RWPE1 (cell line): Measurements from ENCODE around the gene NET1.
"Not testable (repeated sequence)": the region's sequence is repeated elsewhere in the genome, so short reads cannot be mapped to it uniquely, and the experiment has no call there.

Source experiments
- CTCF ChIA-PET: fragments of 350-600 bp; sonication (Branson Sonifier 250); formaldehyde crosslinking; extraction: SDS; loops from one replicate; lab custom pipeline; 2021; lab: Yijun Ruan, JAX
- POLR2A ChIA-PET: fragments of 400-600 bp; formaldehyde crosslinking; extraction: SDS; loops from one replicate; lab custom pipeline; 2020; ENCODE audit warnings: antibody characterized with exemption; ENCODE audit not compliant: low non-redundant PET; lab: Yijun Ruan, JAX
- DNase-seq: peaks from one replicate; pipeline ENCODE4 v3.0.0; 2012; ENCODE audit warnings: low spot score
- H3K27ac ChIP-seq: fragments of 450-650 bp; 2 replicates; pipeline ENCODE4 v1.5.1; 2017
- TF ChIP-seq, protein P1 (sequence below): fragments of 450-650 bp; conservative IDR thresholded peaks from 2 replicates; pipeline ENCODE4 v1.5.1; 2017; ENCODE audit warnings: low read depth, mild to moderate bottlenecking

Gene NET1

DNA sequence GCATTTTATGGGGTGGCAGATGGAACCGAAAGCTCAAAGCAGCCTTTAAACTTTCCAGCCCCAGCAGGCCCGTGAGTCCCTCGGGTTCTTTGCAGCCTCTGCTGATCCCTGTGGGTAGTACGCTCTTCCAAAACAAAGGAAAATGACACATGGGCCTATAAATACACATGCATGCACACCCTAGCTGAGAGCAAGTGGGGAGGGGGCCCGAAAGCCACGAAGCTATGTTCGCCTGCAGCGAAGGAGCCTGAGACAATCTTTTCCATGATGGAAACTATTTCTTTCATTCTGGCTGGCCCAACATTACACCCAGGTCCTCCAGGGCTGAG, 54.8 kb downstream of the NET1 start:
- H3K27ac ChIP-seq, result peak overlapping the region; percentile 95
- CTCF ChIA-PET, result interaction anchor here (0.6 to 0.9 kb wide), 5 partner anchors 78 to 617 kb away, joined by 3 to 4 read pairs (median 3); no protein-coding TSS in a partner anchor
- TF ChIP-seq, protein P1, sequence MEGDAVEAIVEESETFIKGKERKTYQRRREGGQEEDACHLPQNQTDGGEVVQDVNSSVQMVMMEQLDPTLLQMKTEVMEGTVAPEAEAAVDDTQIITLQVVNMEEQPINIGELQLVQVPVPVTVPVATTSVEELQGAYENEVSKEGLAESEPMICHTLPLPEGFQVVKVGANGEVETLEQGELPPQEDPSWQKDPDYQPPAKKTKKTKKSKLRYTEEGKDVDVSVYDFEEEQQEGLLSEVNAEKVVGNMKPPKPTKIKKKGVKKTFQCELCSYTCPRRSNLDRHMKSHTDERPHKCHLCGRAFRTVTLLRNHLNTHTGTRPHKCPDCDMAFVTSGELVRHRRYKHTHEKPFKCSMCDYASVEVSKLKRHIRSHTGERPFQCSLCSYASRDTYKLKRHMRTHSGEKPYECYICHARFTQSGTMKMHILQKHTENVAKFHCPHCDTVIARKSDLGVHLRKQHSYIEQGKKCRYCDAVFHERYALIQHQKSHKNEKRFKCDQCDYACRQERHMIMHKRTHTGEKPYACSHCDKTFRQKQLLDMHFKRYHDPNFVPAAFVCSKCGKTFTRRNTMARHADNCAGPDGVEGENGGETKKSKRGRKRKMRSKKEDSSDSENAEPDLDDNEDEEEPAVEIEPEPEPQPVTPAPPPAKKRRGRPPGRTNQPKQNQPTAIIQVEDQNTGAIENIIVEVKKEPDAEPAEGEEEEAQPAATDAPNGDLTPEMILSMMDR, result no peak
- POLR2A ChIA-PET, result no interaction called here
- DNase-seq, result no peak

DNA sequence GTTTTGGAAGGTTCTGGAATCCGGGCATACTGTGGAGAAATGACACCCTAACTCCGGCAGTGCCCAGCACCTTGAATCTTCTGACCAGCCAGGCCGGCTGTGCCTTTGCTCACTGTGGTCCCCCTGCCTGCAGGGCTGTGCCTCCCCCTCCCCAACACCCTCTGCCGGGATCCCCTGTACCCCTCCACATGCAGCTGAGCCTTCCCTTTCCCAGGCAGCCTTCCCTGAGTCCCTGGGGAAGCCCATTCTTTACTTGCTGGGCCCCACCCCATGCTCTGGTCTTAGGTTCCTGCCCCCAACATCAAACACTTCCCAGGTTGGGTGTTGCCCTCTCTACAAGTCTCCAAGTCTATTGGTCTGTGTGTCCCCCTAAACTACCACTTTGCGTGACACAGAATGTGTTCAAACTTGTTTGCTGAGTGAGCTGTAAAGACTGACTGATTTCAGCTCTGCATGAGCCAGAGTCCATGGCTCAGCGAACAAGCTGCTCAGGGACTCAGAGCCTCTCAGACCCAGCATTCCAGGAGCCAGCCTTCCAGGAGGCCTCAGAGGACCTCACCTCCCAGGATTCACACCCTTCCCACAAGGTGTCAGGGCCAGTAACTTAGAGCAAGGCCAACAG, 55.4 kb downstream of the NET1 start:
- peak overlapping the region; percentile 95 for H3K27ac ChIP-seq
- TF ChIP-seq, protein P1, result no peak
- ChIA-PET POLR2A (no interaction called here), CTCF (interaction anchor here (0.6 to 0.7 kb wide), 3 partner anchors 77 to 162 kb away, joined by 3 to 4 read pairs (median 3); no protein-coding TSS in a partner anchor)
- DNase-seq, result no peak

DNA sequence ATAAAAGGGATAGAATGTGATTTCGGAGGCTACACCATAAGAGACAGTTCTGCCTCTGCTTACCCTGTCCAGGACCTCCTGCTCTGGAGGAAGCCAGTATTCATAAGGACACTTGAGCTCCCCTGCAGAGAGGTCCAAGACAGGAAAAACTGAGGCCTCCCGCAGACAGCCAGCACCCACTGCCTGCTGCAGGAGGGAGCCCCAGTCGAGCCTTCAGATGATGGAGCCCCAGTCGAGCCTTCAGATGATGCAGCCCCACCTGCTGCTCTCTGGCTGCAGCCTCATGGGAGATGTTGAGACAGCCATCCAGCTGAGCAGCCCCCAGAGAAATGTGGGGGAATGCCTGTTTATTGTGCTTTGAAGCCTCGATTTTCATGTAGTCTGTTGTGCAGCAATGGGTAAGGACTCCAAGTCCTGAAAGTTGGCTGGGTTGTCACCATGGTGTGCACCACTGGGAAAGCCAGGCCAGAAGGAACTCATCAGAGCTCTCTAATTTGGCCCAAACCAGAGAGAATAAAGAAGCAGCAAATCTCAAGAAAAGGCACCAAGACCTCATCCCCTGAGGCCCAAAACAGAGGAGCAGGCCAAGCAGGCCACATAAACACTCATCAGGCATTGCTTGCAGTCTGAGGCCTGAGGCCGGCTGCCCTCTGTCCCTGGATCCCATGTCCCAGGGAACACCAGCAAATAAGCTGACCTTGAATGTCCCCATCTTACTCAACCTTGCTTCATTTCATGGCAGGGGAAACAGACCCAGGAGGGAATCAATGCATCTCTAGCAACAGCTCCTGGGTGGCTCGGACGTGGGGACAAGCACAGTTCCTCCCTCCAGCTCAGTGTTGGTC, 56.1 kb downstream of the NET1 start:
- ChIA-PET CTCF (no interaction called here), POLR2A (no interaction called here)
- peak overlapping the region; percentile 95 for H3K27ac ChIP-seq
- DNase-seq, result no peak
- TF ChIP-seq, protein P1, result no peak

DNA sequence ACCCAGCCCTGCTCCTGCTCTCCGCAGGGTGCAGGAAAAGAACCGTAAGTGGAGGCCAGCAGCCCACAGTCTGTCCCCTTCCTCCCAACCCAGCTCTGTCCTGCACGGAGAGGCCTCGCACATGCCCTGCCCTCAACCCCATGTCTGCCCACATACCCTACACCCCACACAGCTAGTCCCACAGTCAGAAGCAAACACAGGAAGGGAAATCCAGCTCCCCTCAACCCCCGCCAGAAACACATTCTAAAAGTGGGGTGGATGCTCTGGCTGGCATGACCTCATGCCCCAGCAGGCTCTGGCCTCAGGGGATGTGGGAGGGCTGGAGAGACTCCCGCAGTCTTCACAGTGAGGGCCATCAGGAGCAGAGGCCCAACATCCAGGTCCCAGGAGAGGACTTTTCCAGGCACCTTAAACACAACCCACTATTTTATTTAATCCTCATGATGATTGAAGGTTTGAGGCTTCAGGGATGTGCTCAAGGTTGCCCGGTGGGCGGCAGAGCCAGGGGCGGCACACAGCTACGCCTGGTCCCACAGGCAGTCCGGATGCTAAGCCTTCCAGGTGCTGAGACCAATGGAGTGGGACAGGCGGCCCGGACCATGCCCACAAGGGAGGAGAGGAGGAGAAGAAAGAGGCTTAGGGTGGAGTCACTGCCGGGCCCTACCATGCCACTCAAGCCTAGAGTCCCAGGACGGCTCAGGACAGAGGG, 57.1 kb downstream of the NET1 start:
- ChIA-PET CTCF (no interaction called here), POLR2A (no interaction called here)
- DNase-seq, result no peak
- peak overlapping the region; percentile 95 for H3K27ac ChIP-seq
- TF ChIP-seq, protein P1, result no peak

DNA sequence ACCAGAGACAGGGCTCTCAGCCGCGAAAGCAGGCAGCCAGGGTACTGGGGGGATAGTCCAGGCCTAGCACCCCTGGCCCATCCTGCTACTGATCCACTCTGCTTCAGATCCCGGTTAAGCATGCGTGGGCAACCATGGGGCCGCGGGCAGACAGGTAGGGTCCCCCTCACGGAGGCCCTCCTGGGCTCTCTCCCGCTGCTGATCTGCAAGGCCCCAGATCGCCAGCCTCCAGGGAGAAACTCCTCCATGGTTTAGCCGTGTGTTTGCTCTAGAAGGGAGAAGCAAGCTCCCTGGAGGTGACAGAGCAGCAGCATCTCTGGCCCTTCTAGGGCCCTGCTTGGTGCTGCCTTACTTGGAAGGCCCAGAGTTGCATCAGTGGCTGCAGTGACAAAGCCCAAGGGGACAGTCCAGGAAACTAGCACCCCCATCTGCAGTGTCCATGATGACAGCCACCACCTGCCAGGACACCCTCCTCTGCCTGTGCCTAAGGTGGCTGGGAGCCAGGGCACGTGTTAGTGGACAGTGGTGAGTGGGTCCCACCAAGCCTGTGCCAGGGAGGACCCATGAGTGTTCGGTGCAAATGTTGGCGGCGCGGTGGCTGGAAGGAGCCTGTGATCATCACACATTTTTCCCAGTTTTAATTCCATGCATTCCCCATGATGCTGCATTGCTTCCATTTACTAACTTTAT, 57.9 kb downstream of the NET1 start:
- TF ChIP-seq, protein P1, result no peak
- peak overlapping the region; percentile 95 for H3K27ac ChIP-seq
- no peak for DNase-seq
- CTCF ChIA-PET, result no interaction called here
- POLR2A ChIA-PET, result no interaction called here

DNA sequence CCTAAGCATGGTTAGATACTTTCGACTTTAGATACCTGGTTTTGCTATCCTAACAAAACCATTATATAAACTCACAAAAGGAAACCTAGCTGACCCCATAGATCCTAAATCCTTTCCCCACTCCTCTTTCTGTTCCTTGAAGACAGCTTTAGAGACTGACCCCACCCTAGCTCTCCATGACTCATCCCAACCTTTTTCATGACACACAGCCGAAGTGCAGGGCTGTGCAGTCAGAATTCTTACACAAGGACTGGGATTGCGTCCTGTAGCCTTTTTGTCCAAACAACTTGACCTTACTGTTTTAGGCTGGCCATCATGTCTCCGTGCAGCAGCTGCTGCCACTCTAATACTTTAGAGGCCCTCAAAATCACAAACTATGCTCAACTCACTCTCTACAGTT, 62.3 kb downstream of the NET1 start:
- CTCF ChIA-PET, POLR2A ChIA-PET, DNase-seq, H3K27ac ChIP-seq: not testable (repeated sequence)

DNA sequence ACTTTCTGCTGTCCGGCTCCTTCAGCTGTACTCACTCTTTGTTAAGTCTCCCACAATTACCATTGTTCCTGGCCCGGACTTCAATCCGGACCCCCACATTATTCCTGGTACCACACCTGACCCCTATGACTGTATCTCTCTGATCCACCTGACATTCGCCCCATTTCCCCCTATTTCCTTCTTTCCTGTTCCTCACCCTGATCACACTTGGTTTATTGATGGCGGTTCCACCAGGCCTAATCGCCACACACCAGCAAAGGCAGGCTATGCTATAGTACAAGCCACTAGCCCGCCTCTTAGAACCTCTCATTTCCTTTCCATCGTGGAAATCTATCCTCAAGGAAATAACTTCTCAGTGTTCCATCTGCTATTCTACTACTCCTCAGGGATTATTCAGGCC, 62.7 kb downstream of the NET1 start:
- H3K27ac ChIP-seq, POLR2A ChIA-PET, DNase-seq, CTCF ChIA-PET: not testable (repeated sequence)

DNA sequence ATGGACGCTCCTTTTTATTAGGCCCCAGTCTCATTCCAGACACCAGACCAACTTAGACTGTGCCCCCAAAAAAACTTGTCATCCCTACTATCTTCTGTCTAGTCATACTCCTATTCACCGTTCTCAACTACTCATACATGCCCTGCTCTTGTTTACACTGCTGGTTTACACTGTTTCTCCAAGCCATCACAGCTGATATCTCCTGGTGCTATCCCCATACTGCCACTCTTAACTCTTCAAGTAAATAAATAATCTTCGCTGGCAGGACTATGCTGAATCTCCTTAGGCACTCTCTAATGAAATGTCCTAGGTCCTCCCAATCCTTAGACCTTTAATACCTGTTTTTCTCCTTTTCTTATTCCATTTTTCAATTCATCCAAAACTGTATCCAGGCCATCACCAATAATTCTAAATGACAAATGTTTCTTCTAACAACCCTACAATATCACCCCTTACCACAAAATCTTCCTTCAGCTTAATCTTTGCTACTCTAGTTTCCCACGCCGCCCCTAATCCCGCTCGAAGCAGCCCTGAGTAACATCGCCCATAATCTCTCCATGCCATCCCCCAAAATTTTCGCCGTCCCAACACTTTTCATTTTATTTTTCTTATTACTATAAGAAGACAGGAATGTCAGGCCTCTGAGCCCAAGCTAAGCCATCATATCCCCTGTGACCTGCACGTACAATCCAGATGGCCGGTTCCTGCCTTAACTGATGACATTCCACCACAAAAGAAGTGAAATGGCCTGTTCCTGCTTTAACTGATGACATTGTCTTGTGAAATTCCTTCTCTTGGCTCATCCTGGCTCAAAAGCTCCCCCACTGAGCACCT, 63.8 kb downstream of the NET1 start:
- DNase-seq, POLR2A ChIA-PET, H3K27ac ChIP-seq: not testable (repeated sequence)
- CTCF ChIA-PET, result interaction anchor here (1.0 kb wide), 1 partner anchor 147 kb away, joined by 4 read pairs; no protein-coding TSS in a partner anchor
